HEK293T (cell line): ENCODE measurements around the gene NETO2.
"Not testable (repeated sequence)": the region's sequence is repeated elsewhere in the genome, so short reads cannot be mapped to it uniquely, and the experiment has no call there.

Experiments used
- CTCF ChIA-PET: fragments of 350-600 bp; formaldehyde crosslinking; extraction: SDS; loops from one replicate; lab custom pipeline; 2021; ENCODE audit warnings: antibody characterized with exemption, inconsistent platforms; lab: Yijun Ruan, JAX
- POLR2A ChIA-PET: fragments of 350-600 bp; formaldehyde crosslinking; extraction: SDS; loops from one replicate; lab custom pipeline; 2020; ENCODE audit warnings: antibody characterized with exemption, inconsistent platforms; lab: Yijun Ruan, JAX
- DNase-seq: peaks from one replicate; pipeline ENCODE4 v3.0.0; 2012; ENCODE audit warnings: mixed read lengths; ENCODE audit errors: extremely low spot score
- ARNT ChIP-seq: fragments of 450-650 bp; IDR thresholded peaks from 2 replicates; pipeline ENCODE4 v1.6.1; 2017; ENCODE audit warnings: mild to moderate bottlenecking
- BHLHE40 ChIP-seq: fragments of 450-650 bp; IDR thresholded peaks from 2 replicates; pipeline ENCODE4 v1.6.1; 2016; ENCODE audit warnings: mild to moderate bottlenecking, moderate library complexity, borderline replicate concordance
- CTBP1 ChIP-seq: fragments of 450-650 bp; IDR thresholded peaks from 2 replicates; pipeline ENCODE4 v1.6.1; 2016; ENCODE audit warnings: borderline replicate concordance
- ELF4 ChIP-seq: fragments of 450-650 bp; IDR thresholded peaks from 2 replicates; pipeline ENCODE4 v1.6.1; 2017; ENCODE audit warnings: antibody characterized with exemption
- FOXA1 ChIP-seq: fragments of 450-650 bp; IDR thresholded peaks from 2 replicates; pipeline ENCODE4 v1.6.1; 2016; ENCODE audit warnings: mild to moderate bottlenecking
- FOXK2 ChIP-seq: fragments of 450-650 bp; IDR thresholded peaks from 2 replicates; pipeline ENCODE4 v1.6.1; 2016; ENCODE audit warnings: mild to moderate bottlenecking
- FOXM1 ChIP-seq: fragments of 450-650 bp; IDR thresholded peaks from 2 replicates; pipeline ENCODE4 v1.6.1; 2017; ENCODE audit warnings: mild to moderate bottlenecking, borderline replicate concordance
- HDGF ChIP-seq: fragments of 450-650 bp; IDR thresholded peaks from 2 replicates; pipeline ENCODE4 v1.6.1; 2017; ENCODE audit warnings: antibody characterized with exemption, borderline replicate concordance
- L3MBTL2 ChIP-seq: fragments of 450-650 bp; conservative IDR thresholded peaks from 2 replicates; pipeline ENCODE4 v1.6.1; 2016; ENCODE audit warnings: mild to moderate bottlenecking
- LEF1 ChIP-seq: fragments of 450-650 bp; IDR thresholded peaks from 2 replicates; pipeline ENCODE4 v1.6.1; 2017; ENCODE audit warnings: mild to moderate bottlenecking, borderline replicate concordance
- NFRKB ChIP-seq: fragments of 450-650 bp; IDR thresholded peaks from 2 replicates; pipeline ENCODE4 v1.6.1; 2016; ENCODE audit warnings: mild to moderate bottlenecking, moderate library complexity
- PKNOX1 ChIP-seq: fragments of 450-650 bp; IDR thresholded peaks from 2 replicates; pipeline ENCODE4 v1.6.1; 2016
- SP1 ChIP-seq: fragments of 450-650 bp; IDR thresholded peaks from 2 replicates; pipeline ENCODE4 v1.6.1; 2017
- SUZ12 ChIP-seq: fragments of 450-650 bp; IDR thresholded peaks from 2 replicates; pipeline ENCODE4 v1.6.1; 2016; ENCODE audit warnings: mild to moderate bottlenecking
- TARDBP ChIP-seq: fragments of 450-650 bp; IDR thresholded peaks from 2 replicates; pipeline ENCODE4 v1.6.1; 2016
- ZNF384 ChIP-seq: fragments of 450-650 bp; IDR thresholded peaks from 2 replicates; pipeline ENCODE4 v1.6.1; 2016

NETO2 gene

GRCh38 chr16:47110939-47111338 is 32.8 kb downstream of the NETO2 start:
- TF ChIP-seq ZNF384 (no peak), CTBP1 (no peak), NFRKB (no peak), SP1 (no peak), BHLHE40 (no peak), PKNOX1 (no peak), HDGF (no peak), FOXM1 (no peak), L3MBTL2 (no peak), FOXK2 (no peak), SUZ12 (no peak), ELF4 (no peak), FOXA1 (no peak), LEF1 (no peak)
- DNase-seq = peak; percentile 26
- CTCF ChIA-PET = no interaction called here
- POLR2A ChIA-PET = no interaction called here

- ChIA-PET CTCF (no interaction called here), POLR2A (no interaction called here)
Observed at GRCh38 chr16:47109361-47109760, 34.4 kb downstream of the NETO2 start.

GRCh38 chr16:47102921-47103320 is 40.8 kb downstream of the NETO2 start:
- POLR2A ChIA-PET, CTCF ChIA-PET, DNase-seq: not testable (repeated sequence)

More at GRCh38 chr16:47109361-47109760, 34.4 kb downstream of the NETO2 start:
- no peak for DNase-seq
- TF ChIP-seq BHLHE40 = no peak

GRCh38 chr16:47097154-47097553 is 46.6 kb downstream of the NETO2 start:
- POLR2A ChIA-PET, CTCF ChIA-PET: not testable (repeated sequence)

GRCh38 chr16:47096297-47096696 is 47.4 kb downstream of the NETO2 start:
- TF ChIP-seq L3MBTL2 (no peak), CTBP1 (no peak), FOXK2 (no peak), BHLHE40 (no peak), SUZ12 (no peak), HDGF (no peak), FOXM1 (no peak), PKNOX1 (no peak), FOXA1 (no peak), ZNF384 (no peak), NFRKB (no peak), LEF1 (no peak)
- DNase-seq = no peak
- ChIA-PET POLR2A (no interaction called here), CTCF (no interaction called here)

More at GRCh38 chr16:47097154-47097553, 46.6 kb downstream of the NETO2 start:
- DNase-seq = not testable (repeated sequence)

GRCh38 chr16:47084198-47084597 is 59.5 kb downstream of the NETO2 start:
- CTCF ChIA-PET = no interaction called here
- POLR2A ChIA-PET = no interaction called here
- DNase-seq = no peak
- no peak for TF ChIP-seq HDGF
- no peak for TF ChIP-seq BHLHE40
- TF ChIP-seq ZNF384 = no peak
- no peak for TF ChIP-seq FOXM1
- no peak for TF ChIP-seq PKNOX1
- no peak for TF ChIP-seq TARDBP
- no peak for TF ChIP-seq SUZ12
- no peak for TF ChIP-seq LEF1
- TF ChIP-seq FOXA1 = no peak
- TF ChIP-seq NFRKB = no peak
- TF ChIP-seq ARNT = no peak
- TF ChIP-seq SP1 = no peak
- no peak for TF ChIP-seq FOXK2
- no peak for TF ChIP-seq L3MBTL2
- no peak for TF ChIP-seq ELF4
- no peak for TF ChIP-seq CTBP1

GRCh38 chr16:47082099-47082865 is 61.5 kb downstream of the NETO2 start:
- ChIA-PET POLR2A (no interaction called here), CTCF (no interaction called here)
- no peak for DNase-seq
- TF ChIP-seq FOXM1 = no peak
- TF ChIP-seq SUZ12 = no peak
- TF ChIP-seq FOXA1 = no peak
- TF ChIP-seq FOXK2 = no peak
- no peak for TF ChIP-seq TARDBP
- TF ChIP-seq BHLHE40 = no peak
- no peak for TF ChIP-seq ZNF384
- no peak for TF ChIP-seq PKNOX1
- no peak for TF ChIP-seq SP1
- TF ChIP-seq ELF4 = no peak
- no peak for TF ChIP-seq ARNT
